GM23338 (cell line): ENCODE measurements around the gene TENT4A. TPM values are rescaled to one million over a fixed set of nuclear protein-coding genes. Genes with fewer than 3 reads are reported as not detected.

Experiments
- ATAC-seq: fragments of 200-7000 bp; cut with Tn5 transposase; 3 replicates; pipeline ENCODE4 v1.9.1; 2020
- DNase-seq: peaks from one replicate; pipeline ENCODE4 v3.0.0-alpha.2; 2015; ENCODE audit warnings: low spot score
- H2AFZ ChIP-seq: fragments of 200-600 bp; sonication (generic); 2 replicates; pipeline ENCODE4 v1.8.0; 2016; ENCODE audit warnings: antibody characterized with exemption, mild to moderate bottlenecking, moderate library complexity
- H3F3A ChIP-seq: fragments of 200-600 bp; sonication (generic); replicated peaks from 2 replicates; pipeline ENCODE4 v1.8.0; 2017; ENCODE audit warnings: antibody characterized with exemption, mixed run types, low read depth
- H3K27ac ChIP-seq: fragments of 200-600 bp; sonication (generic); 2 replicates; pipeline ENCODE4 v1.6.1; 2016; ENCODE audit warnings: low read depth
- H3K27me3 ChIP-seq: fragments of 200-600 bp; sonication (generic); 2 replicates; pipeline ENCODE4 v1.8.0; 2016; ENCODE audit warnings: mild to moderate bottlenecking, mixed run types, moderate library complexity; ENCODE audit not compliant: insufficient read depth
- H3K36me3 ChIP-seq: fragments of 200-600 bp; sonication (generic); 2 replicates; pipeline ENCODE4 v1.8.0; 2016; ENCODE audit warnings: mild to moderate bottlenecking; ENCODE audit not compliant: insufficient read depth
- H3K4me1 ChIP-seq: fragments of 200-600 bp; sonication (generic); 2 replicates; pipeline ENCODE4 v1.8.0; 2016; ENCODE audit warnings: mild to moderate bottlenecking, moderate library complexity; ENCODE audit not compliant: insufficient read depth
- H3K4me2 ChIP-seq: fragments of 200-600 bp; sonication (generic); 2 replicates; pipeline ENCODE4 v1.7.1; 2017; ENCODE audit warnings: mixed run types
- H3K4me3 ChIP-seq: fragments of 200-600 bp; sonication (generic); 2 replicates; pipeline ENCODE4 v1.6.1; 2016; ENCODE audit warnings: mixed run types
- H3K79me2 ChIP-seq: fragments of 200-600 bp; sonication (generic); replicated peaks from 2 replicates; pipeline ENCODE4 v1.8.0; 2017; ENCODE audit warnings: mild to moderate bottlenecking; ENCODE audit not compliant: insufficient read depth
- H3K9me2 ChIP-seq: fragments of 200-600 bp; sonication (generic); 2 replicates; pipeline ENCODE4 v1.8.0; 2017; ENCODE audit not compliant: insufficient read depth
- H4K20me1 ChIP-seq: fragments of 200-600 bp; sonication (generic); replicated peaks from 2 replicates; pipeline ENCODE4 v1.8.0; 2017; ENCODE audit warnings: mild to moderate bottlenecking; ENCODE audit not compliant: insufficient read depth
- H3K27ac Mint-ChIP-seq: 2 replicates; pipeline ENCODE4 v1.8.0; 2020; ENCODE audit warnings: inconsistent platforms, mild to moderate bottlenecking, moderate library complexity, mixed read lengths
- H3K27me3 Mint-ChIP-seq: 3 replicates; pipeline ENCODE4 v1.8.0; 2022; ENCODE audit warnings: low read depth, mild to moderate bottlenecking, moderate library complexity, mixed read lengths, inconsistent platforms; ENCODE audit not compliant: insufficient read depth, poor library complexity
- H3K36me3 Mint-ChIP-seq: 3 replicates; pipeline ENCODE4 v1.8.0; 2021; ENCODE audit warnings: low read depth, mild to moderate bottlenecking, inconsistent platforms, moderate library complexity, mixed read lengths
- H3K4me1 Mint-ChIP-seq: 3 replicates; pipeline ENCODE4 v1.8.0; 2020; ENCODE audit warnings: mild to moderate bottlenecking, inconsistent platforms, mixed read lengths
- H3K4me3 Mint-ChIP-seq: 3 replicates; pipeline ENCODE4 v1.8.0; 2021; ENCODE audit warnings: moderate library complexity, mild to moderate bottlenecking, inconsistent platforms, mixed read lengths
- H3K9me3 Mint-ChIP-seq: 3 replicates; pipeline ENCODE4 v1.8.0; 2020; ENCODE audit warnings: moderate library complexity, mild to moderate bottlenecking, inconsistent platforms, mixed read lengths
- CREB1 ChIP-seq: fragments of 250-450 bp; sonication (Bioruptor Pico); IDR thresholded peaks from 2 replicates; pipeline ENCODE4 v1.5.0; 2020; ENCODE audit warnings: low read depth, mild to moderate bottlenecking, moderate library complexity
- CTCF ChIP-seq, 2 experiments: fragments of 200-600 bp in 1 of 2; sonication (generic) in 1 of 2; conservative IDR thresholded peaks; 2 replicates each; pipeline versions ENCODE4 v1.5.1 to v1.6.1; 2016 to 2017; ENCODE audit warnings: antibody characterized with exemption in 2 of 2, low read depth in 2 of 2, mild to moderate bottlenecking in 2 of 2, moderate library complexity in 1 of 2
- EZH2 ChIP-seq: fragments of 200-600 bp; sonication (generic); IDR thresholded peaks from one replicate; pipeline ENCODE4 v1.8.0; 2017; ENCODE audit warnings: antibody characterized with exemption, mild to moderate bottlenecking, low read depth; ENCODE audit not compliant: unreplicated experiment
- EZH2phosphoT487 ChIP-seq: fragments of 200-600 bp; sonication (generic); IDR thresholded peaks from one replicate; pipeline ENCODE4 v1.8.1; 2018; ENCODE audit warnings: antibody characterized with exemption; ENCODE audit not compliant: unreplicated experiment
- NANOG ChIP-seq: IDR thresholded peaks from 2 replicates; pipeline ENCODE4 v1.6.1; 2016; ENCODE audit warnings: antibody characterized with exemption, borderline replicate concordance
- REST ChIP-seq: IDR thresholded peaks from one replicate; pipeline ENCODE4 v1.6.1; 2018; ENCODE audit warnings: antibody characterized with exemption; ENCODE audit not compliant: unreplicated experiment
- STAT1 ChIP-seq: IDR thresholded peaks from one replicate; pipeline ENCODE4 v1.6.1; 2016; ENCODE audit warnings: antibody characterized with exemption; ENCODE audit not compliant: unreplicated experiment
- ZNF114 ChIP-seq: fragments of 250-450 bp; sonication (Bioruptor Pico); IDR thresholded peaks from 2 replicates; pipeline ENCODE4 v1.5.0; 2020; ENCODE audit warnings: mild to moderate bottlenecking, moderate library complexity
- polyA plus RNA-seq: library from polyadenylated mRNA; unstranded; fragments of >200 nt; fragmentation: Nextera tagmentation; extraction: Ambion mirVana; gene quantifications from 2 replicates; pipeline ENCODE4 v1.2.1, GENCODE V29; 2016
- total RNA-seq: library from RNA; depleted of rRNA; stranded (reverse); fragments of >200 nt; shearing (Covaris generic); gene quantifications from 2 replicates; pipeline ENCODE4 v1.2.3, GENCODE V29; 2014
- TF ChIP-seq, protein P1 (sequence below): fragments of 250-450 bp; sonication (Bioruptor Pico); IDR thresholded peaks from 2 replicates; pipeline ENCODE4 v1.5.0; 2020; ENCODE audit warnings: mild to moderate bottlenecking, moderate library complexity
- TF ChIP-seq, protein P2 (sequence below): IDR thresholded peaks from 2 replicates; pipeline ENCODE4 v1.6.1; 2016; ENCODE audit warnings: antibody characterized with exemption

The TENT4A gene
- total and polyA plus RNA-seq, 2 experiments from 2014 or later, result 5.3 to 24.0 TPM

GRCh38 chr5:6698696-6699095, 14.5 kb upstream of the TENT4A start:
- no peaks in the 10 kb centered on the region for H3K36me3 ChIP-seq
- H3K9me2 ChIP-seq, result no peaks in the 10 kb centered on the region
- H3F3A ChIP-seq, result no peaks in the 10 kb centered on the region
- no peak overlapping the region for H3K4me3 Mint-ChIP-seq
- H3K9me3 Mint-ChIP-seq, result no peaks in the 10 kb centered on the region
- H3K27me3 ChIP-seq, result no peaks in the 10 kb centered on the region
- peaks cover 24% of the 10 kb centered on the region for H3K4me1 Mint-ChIP-seq
- peaks cover 16% of the 10 kb centered on the region; the same call in 1 of the 2 replicates for H3K4me1 ChIP-seq
- no peaks in the 10 kb centered on the region for H3K79me2 ChIP-seq
- no peak overlapping the region for H2AFZ ChIP-seq
- no peak overlapping the region for H3K27ac Mint-ChIP-seq
- no peak overlapping the region for H3K4me3 ChIP-seq
- H3K27ac ChIP-seq, result no peak overlapping the region
- DNase-seq (no peak), ATAC-seq (no peak)
- peaks cover 2% of the 10 kb centered on the region for H3K27me3 Mint-ChIP-seq
- H3K36me3 Mint-ChIP-seq, result no peaks in the 10 kb centered on the region
- no peak overlapping the region for H3K4me2 ChIP-seq
- no peaks in the 10 kb centered on the region for H4K20me1 ChIP-seq
- TF ChIP-seq STAT1, result no peak
- TF ChIP-seq EZH2phosphoT487, result no peak
- no peak for TF ChIP-seq NANOG
- no peak for TF ChIP-seq CREB1 (CRISPR knock-in tag)
- TF ChIP-seq ZNF114, result no peak
- TF ChIP-seq CTCF (conservative IDR thresholded peaks at IDR 0.05; ENCODE audit: low read depth in 2 of 2), result no peak
- TF ChIP-seq EZH2, result no peak
- TF ChIP-seq REST, result no peak
- TF ChIP-seq, protein P1, sequence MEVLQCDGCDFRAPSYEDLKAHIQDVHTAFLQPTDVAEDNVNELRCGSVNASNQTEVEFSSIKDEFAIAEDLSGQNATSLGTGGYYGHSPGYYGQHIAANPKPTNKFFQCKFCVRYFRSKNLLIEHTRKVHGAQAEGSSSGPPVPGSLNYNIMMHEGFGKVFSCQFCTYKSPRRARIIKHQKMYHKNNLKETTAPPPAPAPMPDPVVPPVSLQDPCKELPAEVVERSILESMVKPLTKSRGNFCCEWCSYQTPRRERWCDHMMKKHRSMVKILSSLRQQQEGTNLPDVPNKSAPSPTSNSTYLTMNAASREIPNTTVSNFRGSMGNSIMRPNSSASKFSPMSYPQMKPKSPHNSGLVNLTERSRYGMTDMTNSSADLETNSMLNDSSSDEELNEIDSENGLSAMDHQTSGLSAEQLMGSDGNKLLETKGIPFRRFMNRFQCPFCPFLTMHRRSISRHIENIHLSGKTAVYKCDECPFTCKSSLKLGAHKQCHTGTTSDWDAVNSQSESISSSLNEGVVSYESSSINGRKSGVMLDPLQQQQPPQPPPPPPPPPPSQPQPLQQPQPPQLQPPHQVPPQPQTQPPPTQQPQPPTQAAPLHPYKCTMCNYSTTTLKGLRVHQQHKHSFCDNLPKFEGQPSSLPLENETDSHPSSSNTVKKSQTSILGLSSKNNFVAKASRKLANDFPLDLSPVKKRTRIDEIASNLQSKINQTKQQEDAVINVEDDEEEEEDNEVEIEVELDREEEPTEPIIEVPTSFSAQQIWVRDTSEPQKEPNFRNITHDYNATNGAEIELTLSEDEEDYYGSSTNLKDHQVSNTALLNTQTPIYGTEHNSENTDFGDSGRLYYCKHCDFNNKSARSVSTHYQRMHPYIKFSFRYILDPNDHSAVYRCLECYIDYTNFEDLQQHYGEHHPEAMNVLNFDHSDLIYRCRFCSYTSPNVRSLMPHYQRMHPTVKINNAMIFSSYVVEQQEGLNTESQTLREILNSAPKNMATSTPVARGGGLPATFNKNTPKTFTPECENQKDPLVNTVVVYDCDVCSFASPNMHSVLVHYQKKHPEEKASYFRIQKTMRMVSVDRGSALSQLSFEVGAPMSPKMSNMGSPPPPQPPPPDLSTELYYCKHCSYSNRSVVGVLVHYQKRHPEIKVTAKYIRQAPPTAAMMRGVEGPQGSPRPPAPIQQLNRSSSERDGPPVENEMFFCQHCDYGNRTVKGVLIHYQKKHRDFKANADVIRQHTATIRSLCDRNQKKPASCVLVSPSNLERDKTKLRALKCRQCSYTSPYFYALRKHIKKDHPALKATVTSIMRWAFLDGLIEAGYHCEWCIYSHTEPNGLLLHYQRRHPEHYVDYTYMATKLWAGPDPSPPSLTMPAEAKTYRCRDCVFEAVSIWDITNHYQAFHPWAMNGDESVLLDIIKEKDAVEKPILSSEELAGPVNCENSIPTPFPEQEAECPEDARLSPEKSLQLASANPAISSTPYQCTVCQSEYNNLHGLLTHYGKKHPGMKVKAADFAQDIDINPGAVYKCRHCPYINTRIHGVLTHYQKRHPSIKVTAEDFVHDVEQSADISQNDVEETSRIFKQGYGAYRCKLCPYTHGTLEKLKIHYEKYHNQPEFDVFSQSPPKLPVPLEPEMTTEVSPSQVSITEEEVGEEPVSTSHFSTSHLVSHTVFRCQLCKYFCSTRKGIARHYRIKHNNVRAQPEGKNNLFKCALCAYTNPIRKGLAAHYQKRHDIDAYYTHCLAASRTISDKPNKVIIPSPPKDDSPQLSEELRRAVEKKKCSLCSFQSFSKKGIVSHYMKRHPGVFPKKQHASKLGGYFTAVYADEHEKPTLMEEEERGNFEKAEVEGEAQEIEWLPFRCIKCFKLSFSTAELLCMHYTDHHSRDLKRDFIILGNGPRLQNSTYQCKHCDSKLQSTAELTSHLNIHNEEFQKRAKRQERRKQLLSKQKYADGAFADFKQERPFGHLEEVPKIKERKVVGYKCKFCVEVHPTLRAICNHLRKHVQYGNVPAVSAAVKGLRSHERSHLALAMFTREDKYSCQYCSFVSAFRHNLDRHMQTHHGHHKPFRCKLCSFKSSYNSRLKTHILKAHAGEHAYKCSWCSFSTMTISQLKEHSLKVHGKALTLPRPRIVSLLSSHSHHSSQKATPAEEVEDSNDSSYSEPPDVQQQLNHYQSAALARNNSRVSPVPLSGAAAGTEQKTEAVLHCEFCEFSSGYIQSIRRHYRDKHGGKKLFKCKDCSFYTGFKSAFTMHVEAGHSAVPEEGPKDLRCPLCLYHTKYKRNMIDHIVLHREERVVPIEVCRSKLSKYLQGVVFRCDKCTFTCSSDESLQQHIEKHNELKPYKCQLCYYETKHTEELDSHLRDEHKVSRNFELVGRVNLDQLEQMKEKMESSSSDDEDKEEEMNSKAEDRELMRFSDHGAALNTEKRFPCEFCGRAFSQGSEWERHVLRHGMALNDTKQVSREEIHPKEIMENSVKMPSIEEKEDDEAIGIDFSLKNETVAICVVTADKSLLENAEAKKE, result no peak
- TF ChIP-seq, protein P2, sequence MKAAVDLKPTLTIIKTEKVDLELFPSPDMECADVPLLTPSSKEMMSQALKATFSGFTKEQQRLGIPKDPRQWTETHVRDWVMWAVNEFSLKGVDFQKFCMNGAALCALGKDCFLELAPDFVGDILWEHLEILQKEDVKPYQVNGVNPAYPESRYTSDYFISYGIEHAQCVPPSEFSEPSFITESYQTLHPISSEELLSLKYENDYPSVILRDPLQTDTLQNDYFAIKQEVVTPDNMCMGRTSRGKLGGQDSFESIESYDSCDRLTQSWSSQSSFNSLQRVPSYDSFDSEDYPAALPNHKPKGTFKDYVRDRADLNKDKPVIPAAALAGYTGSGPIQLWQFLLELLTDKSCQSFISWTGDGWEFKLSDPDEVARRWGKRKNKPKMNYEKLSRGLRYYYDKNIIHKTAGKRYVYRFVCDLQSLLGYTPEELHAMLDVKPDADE, result no peak
